Immature natural killer cell (primary cell): ENCODE data around the gene NFU1. TPM values are rescaled to one million over a fixed set of nuclear protein-coding genes. Genes with fewer than 3 reads are reported as not detected.
A peak's percentile ranks its signal among the peaks of the same experiment; 100 is the strongest.
"Not testable (repeated sequence)": the region's sequence is repeated elsewhere in the genome, so short reads cannot be mapped to it uniquely, and the experiment has no call there.

Source experiments
- DNase-seq, 3 donors: peaks; one replicate each; pipeline ENCODE4 v3.0.0; 2022; ENCODE audit warnings: mixed read lengths in 1 of 3
- H3K27ac Mint-ChIP-seq, 6 donors: one replicate each; pipeline ENCODE4 v1.8.0; 2020; ENCODE audit warnings: mixed read lengths in 6 of 6, mild to moderate bottlenecking in 5 of 6, inconsistent platforms in 4 of 6, moderate library complexity in 3 of 6
- H3K27me3 Mint-ChIP-seq, 3 donors: one replicate each; pipeline ENCODE4 v1.8.0; 2020 to 2021; ENCODE audit warnings: low read depth in 3 of 3, mild to moderate bottlenecking in 3 of 3, mixed read lengths in 3 of 3, moderate library complexity in 3 of 3, inconsistent platforms in 1 of 3
- H3K36me3 Mint-ChIP-seq, 3 donors: one replicate each; pipeline ENCODE4 v1.8.0; 2020; ENCODE audit warnings: mixed read lengths in 3 of 3, inconsistent platforms in 2 of 3, mild to moderate bottlenecking in 2 of 3
- H3K4me1 Mint-ChIP-seq, 2 donors: one replicate each; pipeline ENCODE4 v1.8.0; 2020; ENCODE audit warnings: inconsistent platforms in 2 of 2, mild to moderate bottlenecking in 2 of 2, mixed read lengths in 2 of 2, moderate library complexity in 1 of 2
- H3K4me3 Mint-ChIP-seq, 5 donors: one replicate each; pipeline ENCODE4 v1.8.0; 2020; ENCODE audit warnings: mild to moderate bottlenecking in 5 of 5, mixed read lengths in 5 of 5, inconsistent platforms in 3 of 5, moderate library complexity in 3 of 5
- H3K9me3 Mint-ChIP-seq, 6 donors: one replicate each; pipeline ENCODE4 v1.8.0; 2020; ENCODE audit warnings: mild to moderate bottlenecking in 6 of 6, mixed read lengths in 6 of 6, inconsistent platforms in 4 of 6, moderate library complexity in 3 of 6
- polyA plus RNA-seq, 3 donors: library from polyadenylated mRNA; unstranded; fragments of 300-500 nt; fragmentation: Illumina TruSeq; gene quantifications; one replicate each; pipeline ENCODE4 v1.2.3, GENCODE V29; 2021

The NFU1 gene
- polyA plus RNA-seq, 3 donors from 2014 or later, result 67.2 to 130 (median 126) TPM

DNA sequence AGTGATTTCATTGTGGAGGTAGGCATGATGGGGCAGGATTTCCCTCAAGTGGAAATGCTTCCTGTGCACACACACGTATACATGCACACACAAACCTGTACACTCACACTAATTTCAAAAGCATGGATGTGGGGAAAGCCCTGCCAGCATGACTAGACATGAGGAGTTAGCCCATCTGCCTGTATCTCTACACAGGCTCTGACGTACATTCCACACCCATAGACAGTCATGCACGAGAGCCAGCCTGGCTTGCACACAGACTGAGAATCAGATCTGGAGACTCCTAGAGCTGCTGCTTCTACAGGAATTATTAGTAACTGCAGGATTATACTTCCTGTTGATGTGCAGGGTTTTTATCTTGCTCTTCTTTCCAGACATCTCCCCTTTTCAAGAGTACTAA is 27.3 kb upstream of the NFU1 start:
- no peak for DNase-seq
- peaks cover 7 to 17% of the 10 kb centered on the region in 2 donors for H3K4me1 Mint-ChIP-seq
- H3K27ac Mint-ChIP-seq, result peak overlapping the region in 3 of 6 donors; percentile 11 to 45 (median 11)
- H3K36me3 Mint-ChIP-seq, result peaks cover 5 to 18% (median 16%) of the 10 kb centered on the region in 3 donors
- H3K9me3 Mint-ChIP-seq, result no peaks in the 10 kb centered on the region
- peaks cover 0 to 4% (median 2%) of the 10 kb centered on the region in 3 donors for H3K27me3 Mint-ChIP-seq
- no peak overlapping the region for H3K4me3 Mint-ChIP-seq

DNA sequence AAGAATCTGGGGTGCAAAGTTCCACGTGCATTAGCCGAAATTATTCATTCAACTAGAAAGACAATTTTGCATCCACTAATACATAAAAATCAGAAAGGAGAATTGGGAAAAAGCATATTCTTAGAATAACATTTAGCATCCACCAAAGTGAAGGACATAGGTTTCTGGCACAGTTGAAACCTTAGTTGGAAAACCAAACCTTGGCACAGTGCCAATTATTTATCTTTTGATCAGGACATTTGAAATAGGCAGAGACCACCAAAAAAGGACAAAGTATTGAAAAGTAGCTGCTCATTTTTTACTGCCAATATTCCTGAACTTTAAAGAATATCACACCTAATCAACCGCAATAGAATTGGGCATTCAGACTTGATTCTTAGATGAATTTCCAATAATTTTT is 25.5 kb upstream of the NFU1 start:
- peak overlapping the region in 2 of 6 donors; percentile 31 to 40 for H3K27ac Mint-ChIP-seq
- H3K27me3 Mint-ChIP-seq, result peaks cover 2 to 7% (median 3%) of the 10 kb centered on the region in 3 donors
- no peaks in the 10 kb centered on the region for H3K9me3 Mint-ChIP-seq
- no peaks in the 10 kb centered on the region for H3K4me1 Mint-ChIP-seq
- DNase-seq, result no peak
- no peak overlapping the region for H3K4me3 Mint-ChIP-seq
- H3K36me3 Mint-ChIP-seq, result peaks cover 5 to 18% (median 16%) of the 10 kb centered on the region in 3 donors

DNA sequence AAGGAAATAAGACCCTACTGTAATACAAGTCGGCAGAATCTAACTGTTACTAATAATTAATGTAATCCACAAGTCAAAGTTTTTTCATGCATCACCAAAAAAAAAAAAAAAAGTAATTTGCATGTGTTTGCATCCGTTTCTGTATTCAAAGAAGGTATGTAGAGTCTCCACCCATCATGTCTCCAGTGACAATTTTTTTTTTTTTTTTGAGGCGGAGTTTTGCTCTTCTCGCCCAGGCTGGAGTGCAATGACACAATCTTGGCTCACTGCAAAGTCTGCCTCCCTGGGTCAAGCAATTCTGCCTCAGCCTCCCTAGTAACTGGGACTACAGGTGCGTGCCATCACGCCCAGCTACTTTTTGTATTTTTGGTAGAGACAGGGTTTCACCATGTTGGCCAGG is 24.2 kb upstream of the NFU1 start:
- H3K36me3 Mint-ChIP-seq, result peaks cover 5 to 18% (median 16%) of the 10 kb centered on the region in 3 donors
- H3K4me1 Mint-ChIP-seq, result no peaks in the 10 kb centered on the region
- H3K27me3 Mint-ChIP-seq, result peaks cover 2 to 10% (median 7%) of the 10 kb centered on the region in 3 donors
- H3K9me3 Mint-ChIP-seq, result no peaks in the 10 kb centered on the region
- no peak overlapping the region for H3K4me3 Mint-ChIP-seq
- DNase-seq, result no peak
- H3K27ac Mint-ChIP-seq, result no peak overlapping the region

DNA sequence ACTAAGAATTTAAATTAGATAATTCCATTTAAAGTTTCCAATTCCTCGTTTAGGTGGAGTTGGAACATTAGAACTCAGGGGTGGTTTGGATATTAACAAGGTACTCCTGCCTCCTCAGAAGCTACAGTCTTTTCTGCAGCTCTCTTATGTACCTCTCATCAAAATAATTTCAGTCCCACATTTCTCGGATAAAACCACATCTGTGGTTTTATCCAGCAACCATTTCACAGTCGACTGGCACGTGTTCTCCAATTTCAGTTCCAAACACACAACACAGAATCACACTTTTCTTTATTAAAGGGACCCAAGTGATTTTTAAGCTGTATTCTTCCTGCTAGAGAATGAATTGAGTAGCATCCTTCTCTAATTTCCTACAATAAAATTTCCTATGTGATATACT is 22.7 kb upstream of the NFU1 start:
- DNase-seq, result no peak
- Mint-ChIP-seq H3K27me3 (peaks cover 2 to 12% (median 5%) of the 10 kb centered on the region in 3 donors), H3K36me3 (peaks cover 2 to 13% (median 7%) of the 10 kb centered on the region in 3 donors), H3K9me3 (no peaks in the 10 kb centered on the region), H3K4me3 (no peak overlapping the region), H3K4me1 (peaks cover 8 to 13% of the 10 kb centered on the region in 2 donors), H3K27ac (peak overlapping the region in 3 of 6 donors; percentile 48 to 83 (median 79))

DNA sequence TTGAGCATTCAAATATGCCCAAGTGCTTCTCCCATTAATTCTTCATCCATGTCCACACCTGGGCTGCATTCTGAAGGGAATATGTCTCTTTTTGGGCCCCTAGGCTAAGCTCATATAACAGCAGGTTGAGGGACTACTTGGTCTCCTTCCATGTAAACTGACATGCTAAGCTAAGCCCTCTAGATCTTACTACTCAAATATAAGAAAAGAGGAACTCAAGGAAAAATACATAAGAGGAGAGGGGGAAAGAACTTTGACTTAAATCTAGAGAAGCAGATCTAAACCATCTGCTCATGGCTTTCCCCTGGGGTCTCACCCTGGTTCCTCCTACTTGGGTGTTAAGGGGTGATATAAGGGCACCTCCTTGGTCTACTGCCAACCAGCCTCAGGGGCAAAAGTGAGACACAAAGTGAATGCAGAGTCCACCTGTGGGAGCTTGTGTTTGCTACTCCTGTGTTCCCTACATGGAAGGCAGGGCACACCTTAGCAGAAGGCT is 19.8 kb upstream of the NFU1 start:
- H3K27ac Mint-ChIP-seq, result peak overlapping the region in 5 of 6 donors; percentile 18 to 83 (median 56)
- peaks cover 0 to 15% (median 10%) of the 10 kb centered on the region in 3 donors for H3K27me3 Mint-ChIP-seq

DNA sequence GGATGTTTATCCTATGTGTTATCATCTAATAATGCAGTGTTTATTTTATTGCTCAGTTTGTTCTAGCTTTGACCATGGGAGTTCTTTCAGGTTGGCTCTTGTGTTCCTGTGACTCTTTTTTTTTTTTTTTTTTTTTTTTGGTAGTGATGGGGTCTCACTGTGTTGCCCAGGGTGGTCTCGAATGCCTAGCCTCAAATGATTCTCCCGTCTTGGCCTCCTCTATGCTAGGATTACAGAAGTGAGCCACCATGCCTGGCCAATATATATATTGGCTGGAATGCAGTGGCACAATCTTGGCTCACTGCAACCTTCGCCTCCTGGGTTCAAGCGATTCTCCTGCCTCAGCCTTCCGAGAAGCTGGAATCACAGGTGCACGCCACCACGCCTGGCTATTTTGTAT is 18.9 kb upstream of the NFU1 start:
- peaks cover 10 to 21% of the 10 kb centered on the region in 2 donors for H3K4me1 Mint-ChIP-seq
- H3K36me3 Mint-ChIP-seq, result peaks cover 0 to 2% (median 0%) of the 10 kb centered on the region in 3 donors
- H3K4me3 Mint-ChIP-seq, result no peak overlapping the region
- no peak for DNase-seq
- peaks cover 0 to 15% (median 10%) of the 10 kb centered on the region in 3 donors for H3K27me3 Mint-ChIP-seq
- peak overlapping the region in 2 of 6 donors; percentile 15 to 56 for H3K27ac Mint-ChIP-seq
- no peaks in the 10 kb centered on the region for H3K9me3 Mint-ChIP-seq

More for the DNA sequence above, 19.8 kb upstream of the NFU1 start:
- Mint-ChIP-seq H3K36me3 (peaks cover 0 to 4% (median 4%) of the 10 kb centered on the region in 3 donors), H3K9me3 (no peaks in the 10 kb centered on the region), H3K4me3 (no peak overlapping the region), H3K4me1 (peaks cover 10 to 21% of the 10 kb centered on the region in 2 donors)
- DNase-seq, result no peak

DNA sequence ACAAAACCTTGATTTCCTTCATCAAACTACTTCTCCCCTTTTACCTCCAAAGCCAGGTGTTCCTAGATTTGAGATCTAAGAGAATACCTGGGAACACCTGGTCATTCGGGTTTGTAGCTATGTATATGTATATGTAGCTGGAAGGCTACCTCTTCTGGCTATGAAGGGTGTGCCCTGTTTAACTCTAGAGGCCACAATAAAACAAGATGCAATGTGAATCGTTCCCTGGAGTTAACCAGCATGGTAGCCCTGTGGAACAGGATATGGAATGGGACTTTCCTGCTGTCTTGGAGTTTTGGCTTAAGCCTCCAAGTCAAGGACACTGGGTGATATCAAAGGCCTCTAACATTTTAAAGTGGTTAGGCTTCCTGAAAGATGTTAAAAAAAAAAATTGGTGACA is 17.7 kb upstream of the NFU1 start:
- Mint-ChIP-seq H3K4me1 (peaks cover 10 to 21% of the 10 kb centered on the region in 2 donors), H3K9me3 (no peaks in the 10 kb centered on the region), H3K27me3 (peaks cover 0 to 15% (median 10%) of the 10 kb centered on the region in 3 donors), H3K4me3 (no peak overlapping the region), H3K27ac (peak overlapping the region in 1 of 6 donors; percentile 76), H3K36me3 (no peaks in the 10 kb centered on the region)
- no peak for DNase-seq

DNA sequence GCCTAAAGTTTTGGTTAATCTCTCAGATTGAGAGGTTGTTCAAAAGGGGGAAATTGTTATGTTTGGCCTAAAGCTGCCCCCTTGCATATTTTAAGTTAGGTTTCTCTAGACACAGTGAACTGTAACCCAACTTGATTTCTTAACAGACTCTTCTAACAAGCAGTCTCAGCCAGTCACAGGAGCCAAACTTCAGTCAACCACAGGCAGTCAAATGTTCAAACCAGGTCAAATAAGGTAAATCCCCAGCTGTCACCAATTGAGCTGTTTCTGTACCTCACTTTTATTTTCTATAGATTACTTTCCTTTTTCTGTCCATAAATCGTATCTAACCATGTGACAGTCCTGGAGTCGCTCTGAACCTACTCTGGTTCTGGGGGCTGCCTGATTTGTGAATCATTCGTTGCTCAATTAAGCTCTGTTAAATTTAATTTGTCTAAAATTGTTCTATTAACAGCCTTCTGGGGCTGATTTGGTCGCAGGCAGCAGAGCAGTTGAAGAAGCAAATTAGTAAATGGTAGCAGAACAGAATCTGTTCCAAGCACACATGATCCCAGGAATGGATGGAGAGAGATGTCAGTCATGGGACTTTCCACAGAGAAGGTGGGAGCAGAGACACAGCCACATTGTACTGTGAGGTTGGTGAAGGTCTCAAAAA is 16.4 kb upstream of the NFU1 start:
- no peaks in the 10 kb centered on the region for H3K36me3 Mint-ChIP-seq
- no peak overlapping the region for H3K4me3 Mint-ChIP-seq
- no peak for DNase-seq
- peaks cover 10 to 21% of the 10 kb centered on the region in 2 donors for H3K4me1 Mint-ChIP-seq
- H3K27ac Mint-ChIP-seq, result peak overlapping the region in 4 of 6 donors; percentile 2 to 35 (median 19)
- H3K27me3 Mint-ChIP-seq, result peaks cover 0 to 18% (median 13%) of the 10 kb centered on the region in 3 donors
- H3K9me3 Mint-ChIP-seq, result no peaks in the 10 kb centered on the region

DNA sequence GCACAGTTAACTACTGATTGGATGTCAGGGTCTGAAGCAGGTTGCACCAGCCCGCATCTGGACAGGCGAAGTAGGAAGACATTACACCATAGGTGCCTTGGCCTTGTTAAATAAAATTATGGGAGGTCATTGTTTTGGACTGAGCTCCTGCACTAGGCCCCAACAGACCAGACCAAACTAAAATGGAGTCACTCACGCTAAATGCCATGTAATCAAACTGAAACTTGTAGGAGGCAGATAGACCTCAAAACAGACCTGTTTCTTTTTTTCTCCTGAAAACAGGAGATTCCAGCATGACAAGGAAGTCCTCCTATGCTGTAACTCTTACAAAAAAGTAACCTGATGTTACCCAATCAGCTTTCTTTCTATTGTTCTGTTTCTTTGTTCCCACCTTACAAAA is 15.5 kb upstream of the NFU1 start:
- Mint-ChIP-seq H3K4me1 (peaks cover 10 to 21% of the 10 kb centered on the region in 2 donors), H3K27ac (peak overlapping the region in 3 of 6 donors; percentile 10 to 56 (median 24)), H3K36me3 (no peaks in the 10 kb centered on the region), H3K27me3 (peaks cover 1 to 15% (median 14%) of the 10 kb centered on the region in 3 donors), H3K9me3 (peaks cover 0 to 1% (median 0%) of the 10 kb centered on the region in 6 donors), H3K4me3 (no peak overlapping the region)
- DNase-seq, result no peak

DNA sequence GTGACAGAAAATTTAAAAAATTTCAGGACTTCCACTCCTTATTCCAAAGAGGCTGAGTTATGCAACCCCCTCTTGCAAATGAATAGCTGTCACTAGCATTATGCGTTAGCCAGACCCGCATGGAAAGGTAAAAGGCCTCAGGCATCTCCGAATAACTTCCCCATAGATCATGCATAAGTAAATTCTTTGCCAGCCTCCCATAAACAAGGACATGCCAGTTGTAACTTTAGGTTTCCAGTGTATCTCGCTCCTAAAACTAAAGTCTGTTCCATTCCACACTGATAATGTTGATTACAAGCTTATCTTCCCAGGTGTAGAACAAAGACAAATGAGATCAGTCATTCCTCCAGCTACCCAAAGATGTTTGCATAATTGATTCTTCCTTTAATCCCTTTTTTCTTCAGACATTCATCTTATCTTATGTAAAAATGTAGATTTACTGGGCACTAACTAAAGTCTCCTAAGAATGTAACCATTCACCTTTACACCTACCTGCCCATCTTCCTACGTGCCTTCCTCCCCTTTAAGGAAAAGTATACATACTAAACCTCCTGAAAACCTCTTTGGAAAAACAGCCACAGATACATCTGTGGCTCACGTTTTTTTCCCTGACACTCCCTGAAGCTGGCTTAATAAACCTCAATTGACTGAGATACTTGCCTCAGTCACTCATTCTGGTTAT is 13.6 kb upstream of the NFU1 start:
- H3K9me3 Mint-ChIP-seq, result peaks cover 0 to 1% (median 0%) of the 10 kb centered on the region in 6 donors
- peaks cover 1 to 14% (median 8%) of the 10 kb centered on the region in 3 donors for H3K27me3 Mint-ChIP-seq
- H3K27ac Mint-ChIP-seq, result no peak overlapping the region
- H3K4me1 Mint-ChIP-seq, result peaks cover 8 to 18% of the 10 kb centered on the region in 2 donors
- no peak for DNase-seq
- no peak overlapping the region for H3K4me3 Mint-ChIP-seq
- peaks cover 0 to 6% (median 0%) of the 10 kb centered on the region in 3 donors for H3K36me3 Mint-ChIP-seq

DNA sequence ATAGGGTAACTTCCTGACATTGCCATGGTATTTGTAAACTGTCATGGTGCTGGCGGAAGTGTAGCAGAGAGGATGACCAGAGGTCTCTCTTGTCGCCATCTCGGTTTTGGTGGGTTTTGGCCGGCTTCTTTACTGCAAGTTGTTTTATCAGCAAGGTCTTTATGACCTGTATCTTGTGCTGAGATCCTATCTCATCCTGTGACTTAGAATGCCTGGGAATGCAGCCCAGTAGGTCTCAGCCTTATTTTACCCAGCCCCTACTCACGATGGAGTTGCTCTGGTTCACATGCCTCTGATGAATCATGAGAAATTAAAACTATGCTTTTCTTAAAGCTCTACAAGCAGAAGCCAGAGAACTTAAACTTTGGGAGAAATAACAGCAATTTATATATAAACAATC is 12.7 kb upstream of the NFU1 start:
- Mint-ChIP-seq H3K27me3 (peaks cover 1 to 12% (median 7%) of the 10 kb centered on the region in 3 donors), H3K9me3 (peaks cover 0 to 1% (median 0%) of the 10 kb centered on the region in 6 donors), H3K27ac (no peak overlapping the region), H3K4me3 (no peak overlapping the region), H3K36me3 (peaks cover 0 to 6% (median 0%) of the 10 kb centered on the region in 3 donors), H3K4me1 (peaks cover 2 to 8% of the 10 kb centered on the region in 2 donors)
- no peak for DNase-seq

DNA sequence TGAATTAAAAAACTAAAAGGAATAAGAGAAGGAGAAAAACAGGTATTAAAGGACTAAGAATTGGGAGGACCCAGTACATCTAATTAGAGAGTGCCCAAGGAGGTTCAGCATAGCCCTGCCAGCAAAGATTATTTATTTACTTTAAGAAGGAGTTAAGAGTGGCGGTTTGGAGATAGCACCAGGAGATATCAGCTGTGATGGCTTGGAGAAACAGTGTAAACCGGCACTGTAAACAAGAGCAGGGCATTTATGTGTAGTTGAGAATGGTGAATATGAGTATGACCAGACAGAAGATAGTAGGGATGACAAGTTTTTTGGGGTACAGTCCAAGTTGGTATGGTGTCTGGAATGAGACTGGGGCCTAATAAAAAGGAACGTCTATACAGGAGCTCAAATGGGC is 6.4 kb upstream of the NFU1 start:
- peaks cover 1 to 11% (median 1%) of the 10 kb centered on the region in 3 donors for H3K27me3 Mint-ChIP-seq
- not testable (repeated sequence) for H3K4me1 Mint-ChIP-seq, H3K27ac Mint-ChIP-seq, DNase-seq, H3K9me3 Mint-ChIP-seq, H3K4me3 Mint-ChIP-seq, H3K36me3 Mint-ChIP-seq

DNA sequence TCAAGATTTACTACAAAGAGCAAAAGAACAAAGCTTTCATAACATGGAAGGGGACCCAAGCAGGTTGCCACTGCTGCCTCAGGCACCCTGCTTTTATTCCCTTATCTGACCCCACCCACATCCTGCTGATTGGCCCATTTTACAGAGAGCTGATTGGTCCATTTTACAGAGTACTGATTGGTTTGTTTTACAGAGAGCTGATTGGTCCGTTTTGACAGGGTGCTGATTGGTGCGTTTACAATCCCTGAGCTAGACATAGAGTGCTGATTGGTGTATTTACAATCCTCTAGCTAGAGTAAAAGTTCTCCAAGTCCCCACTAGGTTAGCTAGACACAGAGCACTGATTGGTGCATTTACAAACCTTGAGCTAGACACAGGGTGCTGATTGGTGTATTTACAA is 2.3 kb upstream of the NFU1 start:
- H3K4me1 Mint-ChIP-seq, result peaks cover 33% of the 10 kb centered on the region in 2 donors
- not testable (repeated sequence) for H3K36me3 Mint-ChIP-seq, H3K9me3 Mint-ChIP-seq
- H3K4me3 Mint-ChIP-seq, result peak overlapping the region in 4 of 5 donors; percentile 18 to 74 (median 60)
- H3K27me3 Mint-ChIP-seq, result peaks cover 5 to 20% (median 9%) of the 10 kb centered on the region in 3 donors
- peak overlapping the region; percentile 74 to 100 (median 98) for H3K27ac Mint-ChIP-seq
- peak; percentile 17 to 44 (median 30) for DNase-seq

DNA sequence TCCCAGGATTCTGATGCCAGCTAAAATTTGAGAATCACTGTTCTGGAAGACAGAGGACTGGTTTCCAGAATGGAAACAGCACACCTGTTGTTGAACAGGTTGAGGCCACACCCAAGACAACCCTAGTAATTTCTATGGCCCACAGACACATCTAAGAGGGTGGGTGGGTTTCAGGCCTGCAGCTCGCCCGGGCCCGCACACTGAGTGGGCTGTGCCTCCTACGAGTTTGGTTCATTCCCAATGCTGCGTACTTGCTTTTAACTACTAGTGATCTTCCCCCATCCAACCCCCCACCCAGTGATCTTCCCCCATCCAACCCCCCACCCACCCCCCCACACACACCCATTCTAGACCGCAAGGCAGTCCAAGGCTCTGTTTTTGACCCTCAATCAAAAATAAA is 1.3 kb upstream of the NFU1 start:
- H3K27ac Mint-ChIP-seq, result peak overlapping the region; percentile 95 to 100 (median 98)
- no peak for DNase-seq
- H3K4me3 Mint-ChIP-seq, result peak overlapping the region in 4 of 5 donors; percentile 27 to 99 (median 90)
- H3K36me3 Mint-ChIP-seq, result peaks cover 0 to 6% (median 4%) of the 10 kb centered on the region in 3 donors
- peaks cover 34 to 35% of the 10 kb centered on the region in 2 donors for H3K4me1 Mint-ChIP-seq
- no peaks in the 10 kb centered on the region for H3K9me3 Mint-ChIP-seq
- peaks cover 5 to 20% (median 9%) of the 10 kb centered on the region in 3 donors for H3K27me3 Mint-ChIP-seq
